ENCODE data around the gene GNB1L.

The GNB1L gene

DNA sequence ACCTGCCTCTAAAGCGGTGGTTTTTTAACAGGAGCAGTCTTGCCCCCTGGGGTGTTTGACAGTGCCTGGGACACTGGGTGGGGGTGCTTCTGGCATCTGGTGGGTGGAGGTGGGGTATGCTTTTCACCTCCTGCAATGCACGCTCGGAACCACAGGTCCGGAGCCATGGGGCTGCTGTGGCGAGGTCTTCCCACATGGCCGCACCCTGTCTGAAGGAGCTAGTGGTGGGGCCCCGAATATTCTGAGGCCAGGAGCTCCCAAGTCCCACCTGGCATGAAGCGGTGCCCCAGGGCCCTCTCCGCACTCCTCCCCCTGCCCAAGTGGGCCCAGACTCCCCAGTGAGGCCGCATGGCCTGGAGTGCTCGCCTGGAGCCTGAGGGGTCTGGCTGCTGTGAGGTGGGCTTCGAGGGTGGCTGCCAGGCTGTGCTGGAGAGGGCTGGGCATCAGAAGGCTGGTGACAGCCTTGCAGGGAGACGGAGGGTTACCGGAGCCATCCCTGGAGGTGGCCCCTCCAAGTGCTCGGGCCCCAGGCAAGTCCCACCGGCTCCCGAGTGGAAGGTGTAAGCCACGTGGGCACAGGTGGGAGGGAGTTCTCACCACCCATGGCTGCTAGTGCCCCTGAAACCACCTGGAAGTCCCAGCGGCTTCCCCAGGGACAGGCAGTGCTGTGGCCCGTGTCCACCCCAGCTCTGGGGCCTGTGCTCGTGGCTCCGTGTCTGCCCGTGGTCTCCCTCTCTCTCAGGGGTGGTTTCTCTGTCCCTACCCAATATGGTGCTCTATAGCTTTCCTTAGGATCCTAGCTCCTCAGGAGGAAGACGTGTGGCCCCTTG, 79.0 kb downstream of the GNB1L start:
- DNase-seq (ENCODE audit: low read depth): no peak

DNA sequence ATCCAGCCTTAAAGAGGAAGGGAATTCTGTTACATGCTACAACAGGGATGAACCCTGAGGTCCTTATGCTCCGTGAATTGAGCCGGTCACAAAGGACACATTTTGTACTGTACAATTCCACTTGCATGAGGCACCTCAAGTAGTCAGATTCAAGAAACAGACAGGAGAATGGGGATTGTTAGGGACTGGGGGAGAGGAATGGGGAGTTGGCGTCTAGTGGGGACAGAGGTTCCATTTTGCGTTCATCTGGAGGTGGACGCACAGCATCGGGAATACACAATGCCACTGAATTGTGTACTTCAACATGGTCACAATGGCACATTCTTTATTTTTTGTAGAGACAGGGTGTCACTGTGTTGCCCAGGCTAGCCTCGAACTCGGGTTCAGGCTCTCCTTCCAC, 80.0 kb downstream of the GNB1L start:
- no peak for DNase-seq (ENCODE audit: low read depth)

DNA sequence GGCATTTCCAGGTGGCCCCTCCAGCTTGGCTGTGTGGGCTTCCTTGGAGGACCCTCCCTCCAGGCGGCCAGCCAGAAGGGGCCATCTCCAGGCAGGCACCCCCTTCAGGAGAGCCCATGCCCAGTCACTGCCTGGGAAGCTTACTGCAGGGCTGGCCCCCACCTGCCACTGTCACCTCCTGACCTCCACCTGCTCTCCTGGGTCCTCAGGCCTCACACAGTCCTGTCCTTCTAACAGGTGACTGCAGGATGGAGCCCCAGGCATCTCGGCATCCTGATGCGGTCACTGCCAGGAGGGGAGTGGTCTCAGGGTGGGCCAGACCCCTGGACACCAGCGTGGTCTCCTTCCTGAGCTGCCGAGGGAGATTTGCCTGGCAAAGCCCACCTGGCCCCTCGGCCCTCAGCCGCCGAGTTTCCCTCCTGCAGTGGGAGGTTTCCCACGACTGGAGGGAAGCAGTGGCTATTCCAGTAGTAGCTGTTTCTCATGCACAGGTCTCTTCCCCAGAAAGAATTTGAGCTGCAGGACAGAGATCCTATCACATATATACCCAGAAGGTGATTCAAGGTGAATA, 81.1 kb downstream of the GNB1L start:
- DNase-seq (ENCODE audit: low read depth): no peak

DNA sequence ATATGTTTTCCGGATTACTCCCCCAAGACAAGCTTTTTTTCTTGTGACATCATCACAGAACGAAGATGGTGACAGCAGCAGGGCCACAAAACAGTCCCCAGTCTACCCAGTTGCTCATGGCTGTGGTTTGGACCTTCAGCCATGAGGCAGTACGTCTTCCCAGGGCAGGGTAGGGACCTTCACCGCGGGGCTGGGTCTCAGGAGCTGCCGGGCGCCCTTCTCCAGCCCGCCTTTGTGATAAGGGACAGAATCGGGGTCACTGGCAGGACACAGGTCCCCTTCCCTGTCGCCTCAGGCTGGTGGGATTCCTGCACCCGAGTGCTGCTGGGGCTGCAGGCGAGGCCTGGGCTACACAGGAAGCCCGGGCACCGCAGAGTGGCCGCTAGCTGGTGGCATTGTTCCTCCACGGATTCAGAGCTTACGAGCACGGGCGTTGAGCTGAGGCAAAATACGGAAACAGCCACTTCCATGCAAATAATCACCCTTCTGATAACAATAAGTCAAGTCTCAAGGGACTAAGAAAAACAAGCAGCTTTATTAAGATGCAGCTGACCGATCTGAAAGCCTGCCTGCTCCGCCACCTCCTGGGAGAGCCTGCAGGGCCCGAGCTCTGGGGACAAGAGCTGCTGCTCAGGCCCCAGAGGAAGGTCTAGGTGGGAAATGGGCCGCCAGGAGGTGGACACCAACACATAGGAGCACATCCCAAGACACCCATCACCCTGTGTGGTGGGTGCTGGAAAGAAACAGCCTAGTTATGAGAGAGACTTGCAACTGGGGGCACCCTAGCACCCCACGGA, 81.8 kb downstream of the GNB1L start:
- no peak for DNase-seq (ENCODE audit: low read depth)

GRCh38 chr22:19772422-19772672, 82.3 kb downstream of the GNB1L start:
- no peak for DNase-seq (ENCODE audit: low read depth)

GRCh38 chr22:19770349-19771220, 84.1 kb downstream of the GNB1L start:
- no peak for DNase-seq (ENCODE audit: low read depth)

GRCh38 chr22:19769393-19769715, 85.3 kb downstream of the GNB1L start:
- no peak for DNase-seq (ENCODE audit: low read depth)

DNA sequence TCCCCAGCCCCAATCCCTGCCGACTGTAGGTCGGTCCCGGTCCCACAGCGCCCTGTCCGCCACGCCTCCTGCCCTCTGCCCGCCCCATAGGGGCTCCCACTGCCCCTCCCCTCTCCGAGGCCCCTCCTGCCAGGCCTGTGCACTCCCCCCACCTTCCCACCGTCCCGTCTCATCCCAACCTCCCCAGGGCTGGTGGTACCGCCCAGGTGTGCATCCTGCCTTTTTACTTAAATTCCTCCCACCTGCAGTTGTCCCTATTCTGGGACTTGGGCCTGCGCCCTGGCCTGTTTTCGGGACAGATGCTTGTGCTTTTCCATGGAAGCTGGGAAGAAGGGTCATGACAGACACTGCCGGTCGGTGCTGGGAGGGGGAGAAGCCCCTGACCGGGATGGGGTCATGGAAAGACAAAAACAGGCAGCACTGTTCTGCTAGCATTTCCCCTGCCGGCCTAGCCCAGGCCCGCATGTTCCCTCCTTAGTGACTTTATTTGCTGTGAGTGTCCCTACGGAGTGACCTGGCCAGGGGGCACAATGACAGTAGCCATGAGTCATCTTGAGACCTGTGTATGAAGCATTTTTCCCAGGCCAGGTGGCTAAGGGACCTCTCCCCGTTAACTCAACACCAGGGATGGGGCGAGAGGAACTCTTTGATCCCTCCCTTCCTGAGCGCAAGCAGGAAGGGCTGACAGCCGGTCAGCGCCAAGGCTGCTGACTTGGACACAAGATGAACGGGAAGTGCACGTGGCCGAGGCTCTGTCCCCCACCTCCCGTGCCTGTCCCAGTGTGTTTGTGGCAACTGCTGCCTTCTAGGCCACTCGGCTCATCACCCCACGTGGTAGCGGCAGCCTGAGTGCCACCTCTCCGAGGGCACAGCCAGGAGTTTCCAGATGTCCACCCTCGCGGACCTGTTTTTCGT, 87.0 kb downstream of the GNB1L start:
- DNase-seq (ENCODE audit: low read depth): no peak

DNA sequence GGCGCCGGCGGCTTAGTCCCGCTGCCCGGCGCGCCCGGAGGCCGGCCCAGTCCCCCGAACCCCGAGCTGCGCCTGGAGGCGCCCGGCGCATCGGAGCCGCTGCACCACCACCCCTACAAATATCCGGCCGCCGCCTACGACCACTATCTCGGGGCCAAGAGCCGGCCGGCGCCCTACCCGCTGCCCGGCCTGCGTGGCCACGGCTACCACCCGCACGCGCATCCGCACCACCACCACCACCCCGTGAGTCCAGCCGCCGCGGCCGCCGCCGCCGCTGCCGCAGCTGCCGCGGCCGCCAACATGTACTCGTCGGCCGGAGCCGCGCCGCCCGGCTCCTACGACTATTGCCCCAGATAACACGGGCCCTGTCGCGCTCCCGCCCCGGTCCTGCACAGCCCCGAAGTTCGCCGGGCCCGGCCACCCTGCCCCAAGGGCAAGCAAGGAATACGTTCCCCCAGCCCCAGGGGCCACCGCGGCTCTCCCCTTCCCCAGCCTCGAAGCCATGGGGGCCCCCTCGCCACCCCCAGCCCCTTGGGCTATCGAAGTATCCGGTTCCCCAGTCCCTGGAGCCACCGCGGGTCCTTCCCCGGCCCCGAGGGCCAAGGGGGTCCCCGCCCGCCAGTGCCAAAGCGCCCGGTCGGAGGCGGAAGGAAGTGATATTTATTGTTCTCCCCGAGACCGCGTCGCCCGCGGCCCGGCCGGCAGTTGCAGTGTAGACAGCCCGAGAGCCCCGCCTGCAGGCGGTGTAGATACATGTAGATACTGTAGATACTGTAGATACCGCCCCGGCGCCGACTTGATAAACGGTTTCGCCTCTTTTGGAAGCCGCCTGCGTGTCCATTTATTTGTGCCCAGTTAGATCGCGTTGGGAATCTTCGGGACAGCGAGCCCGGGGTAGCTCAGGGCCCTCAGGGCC, 87.9 kb downstream of the GNB1L start:
- DNase-seq (ENCODE audit: low read depth): peak; percentile 20

GRCh38 chr22:19766240-19766510, 88.5 kb downstream of the GNB1L start:
- no peak for DNase-seq (ENCODE audit: low read depth)

DNA sequence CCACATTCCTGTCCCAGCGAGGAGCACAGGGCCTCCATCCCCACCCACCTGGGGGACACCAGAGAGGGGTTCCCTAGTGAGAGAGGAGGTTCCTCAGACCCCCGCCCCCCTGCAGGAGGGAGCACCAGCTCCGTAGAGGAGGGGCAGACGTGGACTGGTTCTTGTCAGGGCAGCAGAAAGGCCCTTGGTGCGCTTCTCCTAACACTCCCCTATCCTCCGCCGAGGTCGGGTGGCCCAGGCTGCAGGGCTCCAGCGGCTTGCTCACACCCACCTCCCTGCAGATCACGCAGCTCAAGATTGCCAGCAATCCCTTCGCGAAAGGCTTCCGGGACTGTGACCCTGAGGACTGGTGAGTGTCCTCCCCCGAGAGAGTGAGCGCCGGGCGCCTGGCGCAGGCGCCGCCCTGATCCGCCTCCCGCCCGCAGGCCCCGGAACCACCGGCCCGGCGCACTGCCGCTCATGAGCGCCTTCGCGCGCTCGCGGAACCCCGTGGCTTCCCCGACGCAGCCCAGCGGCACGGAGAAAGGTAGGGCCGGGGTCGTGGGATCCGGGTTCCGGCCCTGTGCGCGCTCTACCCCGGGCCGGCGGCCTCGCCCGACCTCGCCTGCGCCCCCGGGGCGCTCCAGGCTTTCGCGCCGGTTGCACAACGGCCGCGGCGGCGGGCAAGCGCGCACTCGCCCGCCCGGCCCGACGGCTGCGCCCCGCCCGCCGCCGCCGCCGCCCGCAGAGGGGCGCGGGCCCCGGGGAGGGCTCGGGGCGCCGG, 89.0 kb downstream of the GNB1L start:
- DNase-seq (ENCODE audit: low read depth): no peak

DNA sequence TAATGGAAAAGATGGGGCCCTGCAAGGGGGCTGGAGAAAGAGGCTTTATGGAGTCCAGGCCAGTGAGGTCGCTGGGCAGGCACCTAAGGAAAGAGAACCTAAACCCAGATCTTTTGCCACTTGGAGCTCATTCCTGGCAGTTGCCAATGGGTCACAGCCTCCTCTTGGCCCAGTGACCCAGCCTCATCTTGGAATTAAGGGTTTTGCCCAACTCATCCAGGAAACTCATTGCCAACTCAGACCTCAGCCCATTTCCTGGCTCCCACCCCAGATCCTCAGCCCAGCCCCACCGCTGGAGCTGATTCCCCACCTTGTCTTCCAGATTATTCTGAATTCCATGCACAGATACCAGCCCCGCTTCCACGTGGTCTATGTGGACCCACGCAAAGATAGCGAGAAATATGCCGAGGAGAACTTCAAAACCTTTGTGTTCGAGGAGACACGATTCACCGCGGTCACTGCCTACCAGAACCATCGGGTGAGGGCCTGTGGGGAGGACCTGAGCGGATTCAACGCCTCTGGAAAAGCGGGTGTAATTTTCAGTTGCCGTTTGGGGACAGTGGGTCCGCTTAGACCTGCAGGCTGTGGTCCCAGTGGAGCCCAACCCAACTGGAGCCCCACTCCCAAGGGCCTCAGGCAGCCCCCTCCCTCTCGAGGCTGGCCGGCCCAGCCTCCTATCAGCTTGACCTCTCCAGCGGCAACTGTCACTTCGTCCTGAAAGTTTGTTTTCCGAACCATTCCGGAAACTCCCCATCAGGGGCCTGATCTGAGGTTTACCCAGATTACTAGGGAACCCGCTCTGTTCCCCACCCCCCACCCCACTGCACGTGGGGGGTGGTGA, 89.8 kb downstream of the GNB1L start:
- no peak for DNase-seq (ENCODE audit: low read depth)

GRCh38 chr22:19764299-19764593, 90.4 kb downstream of the GNB1L start:
- DNase-seq (ENCODE audit: low read depth): no peak

DNA sequence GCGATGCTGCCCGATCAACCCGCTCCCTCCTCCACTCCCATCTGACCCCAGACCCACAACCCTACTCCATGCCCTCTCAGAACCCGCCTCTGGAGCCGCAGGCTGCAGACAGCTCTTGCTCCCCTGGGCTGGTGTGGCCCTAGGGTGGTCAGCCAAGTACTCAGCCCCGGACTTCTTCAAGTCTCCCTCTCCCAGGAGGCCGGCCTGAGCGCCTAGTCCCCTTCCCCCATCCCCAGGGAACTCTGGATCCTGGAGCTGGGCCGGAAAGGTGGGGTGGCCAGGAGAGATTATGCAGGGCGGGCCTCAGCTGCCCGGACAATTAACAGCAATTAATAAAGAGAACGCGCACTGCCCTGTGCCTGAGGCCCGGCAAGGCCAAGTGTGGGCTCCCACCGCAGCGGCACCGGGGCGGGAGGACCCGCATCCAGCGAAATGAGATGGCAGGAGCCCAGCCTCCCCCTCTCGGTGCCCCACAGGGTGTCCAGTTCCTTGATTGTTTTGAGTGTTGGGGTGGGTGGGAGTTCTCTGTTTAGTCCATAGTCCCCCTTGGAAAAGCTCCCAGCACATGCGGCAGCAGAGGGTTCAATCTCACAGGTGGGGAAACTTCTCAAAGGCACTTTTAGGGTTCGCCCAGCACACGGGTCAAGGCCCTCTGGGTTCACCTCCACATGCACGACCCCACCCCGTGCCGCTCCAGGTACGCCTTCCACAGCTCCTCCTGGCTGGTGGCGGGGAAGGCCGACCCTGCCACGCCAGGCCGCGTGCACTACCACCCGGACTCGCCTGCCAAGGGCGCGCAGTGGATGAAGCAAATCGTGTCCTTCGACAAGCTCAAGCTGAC, 91.0 kb downstream of the GNB1L start:
- no peak for DNase-seq (ENCODE audit: low read depth)

DNA sequence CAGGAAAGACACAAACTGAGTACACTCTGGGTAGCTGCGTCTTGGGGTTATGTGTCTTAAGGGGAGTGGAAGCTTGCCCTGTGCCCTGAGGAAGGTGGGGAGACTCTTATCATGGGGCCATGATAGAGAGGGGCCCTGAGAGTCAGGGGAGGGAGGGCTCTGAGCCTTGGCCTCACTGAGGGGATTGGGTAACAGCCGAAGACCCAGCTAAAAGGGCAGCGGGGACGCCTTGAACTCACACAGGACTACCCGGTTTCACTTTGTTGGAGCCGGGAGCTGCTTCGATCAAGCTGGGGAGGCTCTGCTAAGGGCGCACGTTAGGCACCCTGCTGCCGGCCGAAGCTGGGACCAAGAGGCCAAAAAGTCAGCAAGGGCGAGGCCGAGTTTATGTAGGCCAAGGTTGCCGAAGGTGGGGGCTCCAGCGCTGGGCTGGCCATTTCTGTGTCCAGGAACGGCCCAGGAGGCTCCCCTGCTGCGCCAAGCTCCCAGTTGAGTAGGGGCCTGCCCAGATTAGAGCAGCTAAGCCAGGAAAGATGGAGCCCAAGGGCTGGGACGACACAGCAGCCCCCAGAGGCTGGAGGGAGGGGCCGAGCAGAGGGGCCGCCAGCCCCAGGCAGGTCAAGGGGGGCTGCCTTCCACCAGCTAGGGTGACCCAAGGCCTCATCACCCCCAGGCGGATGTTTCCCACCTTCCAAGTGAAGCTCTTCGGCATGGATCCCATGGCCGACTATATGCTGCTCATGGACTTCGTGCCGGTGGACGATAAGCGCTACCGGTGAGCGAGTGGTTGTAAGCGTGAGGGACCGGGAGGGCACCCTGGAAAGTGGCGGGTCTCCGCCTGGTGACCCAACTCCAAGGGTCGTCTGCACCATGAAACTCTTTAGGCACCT, 91.9 kb downstream of the GNB1L start:
- DNase-seq (ENCODE audit: low read depth): no peak

GRCh38 chr22:19761725-19762567, 92.7 kb downstream of the GNB1L start:
- no peak for DNase-seq (ENCODE audit: low read depth)

Data from activated T-helper 1 cell treated with Interleukin-2 at 50 U/mL for 16 hours (primary cell).